Stimulated activated CD8-positive, alpha-beta memory T cell treated with anti-CD3 and anti-CD28 coated beads, Interleukin-7, amount 100 ng/mL, for 24 hours (primary cell): Measurements from ENCODE around the gene KPNA6.

ENCODE experiments used
- DNase-seq: peaks from one replicate; pipeline ENCODE4 v3.0.0-alpha.2; 2020; ENCODE audit warnings: low read depth

The KPNA6 gene

GRCh38 chr1:32219022-32219421 is 111.2 kb downstream of the KPNA6 start:
- no peak for DNase-seq

- DNase-seq = no peak
Observed at GRCh38 chr1:32220746-32221580, 113.1 kb downstream of the KPNA6 start.

- no peak for DNase-seq
Observed at GRCh38 chr1:32221581-32221979, 113.7 kb downstream of the KPNA6 start.

DNA sequence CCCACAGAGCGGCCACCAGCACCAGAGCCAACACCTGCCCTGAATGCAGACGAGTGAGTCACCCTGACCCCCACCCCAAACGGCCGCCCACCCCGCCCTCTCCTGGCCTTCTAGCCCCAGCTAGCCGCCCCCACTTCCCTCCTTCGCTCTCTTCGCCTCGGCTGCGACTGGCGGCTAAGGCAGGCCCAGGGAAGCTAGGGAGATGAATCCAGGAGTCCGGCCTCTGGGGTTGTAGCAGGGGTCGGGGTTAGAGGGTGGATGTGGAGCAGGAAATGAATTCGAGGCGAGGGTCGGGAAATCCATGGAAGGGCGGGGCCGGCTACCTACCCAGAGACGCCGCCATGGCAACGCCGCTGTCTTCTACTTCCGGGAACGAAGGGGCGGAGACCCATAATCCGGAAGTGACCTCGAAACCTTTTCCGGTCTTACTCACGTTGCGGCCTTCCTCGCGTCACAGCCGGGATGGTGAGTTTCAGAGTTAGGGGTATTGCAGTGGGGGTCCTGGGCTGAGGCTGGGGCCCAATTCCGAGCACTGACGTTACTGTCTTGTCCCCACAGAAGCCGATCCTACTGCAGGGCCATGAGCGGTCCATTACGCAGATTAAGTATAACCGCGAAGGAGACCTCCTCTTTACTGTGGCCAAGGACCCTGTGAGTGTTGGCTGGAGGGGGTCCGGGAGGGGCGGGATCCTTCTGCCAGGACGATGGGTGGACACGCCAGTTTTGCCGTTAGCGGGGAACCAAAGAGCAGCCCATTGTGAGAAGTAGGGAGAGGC is 114.3 kb downstream of the KPNA6 start, which contains the start of the genes EIF3I and TMEM234:
EIF3I (plus strand) TSS at position 428 of the 776 bp plus-strand sequence; CDS start at position 463, 35 bp downstream.
TMEM234 (minus strand) TSS at position 374 of the 776 bp plus-strand sequence; CDS start at position 343, 31 bp downstream.
- DNase-seq = peak; percentile 83

DNA sequence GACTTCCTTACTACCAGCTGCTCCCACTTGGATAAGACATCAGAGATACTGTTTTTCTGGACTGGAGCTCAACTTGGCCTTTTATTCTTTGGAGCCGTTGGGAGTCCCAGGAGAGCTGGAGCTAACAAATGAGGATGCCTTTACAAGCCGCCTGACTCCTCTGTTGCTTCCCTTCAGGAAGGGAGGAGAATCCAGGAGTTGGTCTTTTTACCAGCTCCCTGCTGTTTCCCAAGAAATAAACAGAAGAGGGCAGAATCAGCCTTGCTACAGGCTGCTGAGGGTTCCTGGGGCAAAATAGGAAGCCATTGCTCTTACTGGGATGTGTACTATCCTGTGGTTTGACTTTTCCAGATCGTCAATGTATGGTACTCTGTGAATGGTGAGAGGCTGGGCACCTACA is 115.8 kb downstream of the KPNA6 start:
- no peak for DNase-seq

GRCh38 chr1:32224285-32224684 is 116.4 kb downstream of the KPNA6 start:
- no peak for DNase-seq
